ENCODE data around the gene KRIT1. TPM values are rescaled to one million over a fixed set of nuclear protein-coding genes. Genes with fewer than 3 reads are reported as not detected.
A peak's percentile ranks its signal among the peaks of the same experiment; 100 is the strongest.

Gene KRIT1
- total and polyA plus RNA-seq, 9 donors = 21.5 to 38.2 (median 27.4) TPM

DNA sequence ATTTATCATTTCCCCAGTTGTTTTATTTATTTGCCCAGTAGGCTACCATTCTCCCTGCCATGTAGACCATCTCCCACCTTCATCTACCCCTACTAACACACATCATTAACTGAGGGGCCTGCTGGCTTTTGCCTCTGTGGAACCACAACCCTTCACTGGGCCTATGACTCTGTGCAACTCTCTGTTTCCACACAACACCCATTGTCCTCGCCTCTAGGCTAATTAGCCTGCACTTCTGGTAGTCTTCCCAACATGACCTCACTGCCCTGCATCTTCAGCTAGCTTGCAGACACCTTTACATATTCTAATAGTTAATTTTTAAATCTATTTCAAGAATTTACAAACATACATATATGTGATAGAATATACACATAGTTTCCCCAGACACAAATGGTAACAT lies 7.5 kb upstream of the KRIT1 start:
- WGBS (ENCODE audit: insufficient coverage) = 89% methylated on average over 1 of the region's 1 CpG
- Histone ChIP-seq H3K4me1 (ENCODE audit: control insufficient read depth, insufficient read depth, low read length) (no peaks in the 10 kb centered on the region), H3K4me3 (ENCODE audit: low read length) (no peak overlapping the region), H3K9me3 (replicated peaks; ENCODE audit: control insufficient read depth, low read depth, low read length) (no peaks in the 10 kb centered on the region), H3K27ac (ENCODE audit: low read length) (no peak overlapping the region), H3K27me3 (ENCODE audit: control insufficient read depth, insufficient read depth, low read length) (no peaks in the 10 kb centered on the region), H3K36me3 (ENCODE audit: control insufficient read depth, insufficient read depth, low read length) (no peaks in the 10 kb centered on the region)
- no peak for DNase-seq

DNA sequence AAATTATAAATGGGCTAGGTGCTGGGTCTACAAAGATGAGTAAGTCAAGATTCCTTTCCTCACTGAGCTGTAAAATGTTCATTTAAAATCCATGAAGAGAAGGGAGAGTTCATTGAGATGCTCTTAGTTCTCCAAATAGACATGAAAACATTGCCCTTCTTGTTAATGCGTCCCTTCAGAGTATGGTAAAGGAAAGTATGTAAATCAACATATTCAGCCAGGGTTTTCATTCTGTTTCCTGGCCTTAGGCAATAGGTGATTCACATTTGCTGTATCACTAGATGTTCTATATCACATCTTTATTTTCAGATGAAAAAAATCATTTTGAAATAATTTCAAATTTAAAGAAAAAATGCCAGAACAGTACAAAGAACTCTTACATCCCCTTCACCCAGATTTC lies 5.5 kb upstream of the KRIT1 start:
- no peak overlapping the region for H3K4me3 ChIP-seq (ENCODE audit: low read length)
- no CpG with 5 or more reads among the region's 1 CpG for WGBS (ENCODE audit: insufficient coverage)
- DNase-seq = no peak
- H3K9me3 ChIP-seq (replicated peaks; ENCODE audit: control insufficient read depth, low read depth, low read length) = no peaks in the 10 kb centered on the region
- H3K36me3 ChIP-seq (ENCODE audit: control insufficient read depth, insufficient read depth, low read length) = no peaks in the 10 kb centered on the region
- H3K27me3 ChIP-seq (ENCODE audit: control insufficient read depth, insufficient read depth, low read length) = no peaks in the 10 kb centered on the region
- H3K27ac ChIP-seq (ENCODE audit: low read length) = no peak overlapping the region
- peaks cover 2% of the 10 kb centered on the region for H3K4me1 ChIP-seq (ENCODE audit: control insufficient read depth, insufficient read depth, low read length)

DNA sequence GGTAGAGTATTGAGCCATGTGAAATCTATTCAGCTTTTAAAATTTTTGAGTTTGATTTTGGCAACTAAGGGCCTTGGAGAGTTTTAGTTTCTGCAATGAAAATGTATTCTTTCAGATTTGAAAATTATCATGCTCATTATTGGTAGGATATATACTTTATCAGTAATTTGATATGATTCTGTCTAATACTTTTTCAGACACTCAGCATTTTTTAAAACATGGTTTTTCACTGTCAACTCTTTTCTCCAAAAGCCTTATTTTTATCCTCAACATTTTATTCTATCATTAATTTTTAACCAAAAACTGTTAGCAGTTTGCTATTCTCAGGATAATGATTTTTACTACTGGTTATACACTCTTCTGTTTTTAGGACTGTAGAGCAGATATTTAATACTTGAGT lies 4.9 kb upstream of the KRIT1 start:
- Histone ChIP-seq H3K27ac (ENCODE audit: low read length) (no peak overlapping the region), H3K27me3 (ENCODE audit: control insufficient read depth, insufficient read depth, low read length) (no peaks in the 10 kb centered on the region), H3K4me1 (ENCODE audit: control insufficient read depth, insufficient read depth, low read length) (peaks cover 2% of the 10 kb centered on the region), H3K4me3 (ENCODE audit: low read length) (no peak overlapping the region), H3K9me3 (replicated peaks; ENCODE audit: control insufficient read depth, low read depth, low read length) (no peaks in the 10 kb centered on the region), H3K36me3 (ENCODE audit: control insufficient read depth, insufficient read depth, low read length) (no peaks in the 10 kb centered on the region)
- DNase-seq = no peak

DNA sequence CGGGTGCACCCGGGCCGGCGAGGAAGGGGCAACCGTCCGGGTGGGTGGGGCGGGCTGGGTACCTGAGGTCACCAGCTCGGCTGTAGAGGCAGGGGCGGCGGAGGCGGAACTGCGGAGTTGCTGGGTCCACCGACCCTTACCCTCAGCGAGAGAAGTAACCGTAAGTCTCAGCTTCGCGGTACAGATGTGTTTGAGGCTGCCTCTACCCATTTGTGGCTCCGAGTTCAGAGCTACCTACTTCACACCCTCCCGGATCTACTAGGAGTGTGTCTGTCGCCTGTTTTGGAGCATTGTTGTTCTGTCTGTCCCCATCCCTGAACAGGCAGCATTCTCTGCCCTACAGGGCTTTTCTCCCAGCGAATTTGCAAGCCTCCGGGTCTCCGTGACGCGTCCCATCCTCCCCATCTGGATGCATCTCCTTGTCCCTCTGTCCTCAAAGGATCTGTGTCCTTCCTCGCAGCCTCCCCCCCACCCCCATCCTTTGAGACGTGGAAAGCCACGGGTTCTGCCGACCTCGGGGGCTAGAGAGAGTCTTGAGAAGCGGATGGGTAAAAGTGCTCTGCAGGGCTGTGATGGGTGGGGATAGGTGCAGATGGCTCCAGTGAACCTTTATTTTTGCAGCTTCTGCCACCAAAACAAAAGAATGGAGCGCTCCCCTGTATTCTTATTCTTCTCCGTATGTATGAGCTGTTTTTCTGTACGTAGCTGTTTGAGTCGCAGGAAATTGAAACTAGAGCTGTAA lies 817 bp upstream of the KRIT1 start:
- H3K27ac ChIP-seq (ENCODE audit: low read length) = peak overlapping the region; percentile 90
- DNase-seq = peak; percentile 49
- peaks cover 5% of the 10 kb centered on the region for H3K4me1 ChIP-seq (ENCODE audit: control insufficient read depth, insufficient read depth, low read length)
- H3K36me3 ChIP-seq (ENCODE audit: control insufficient read depth, insufficient read depth, low read length) = no peaks in the 10 kb centered on the region
- no peaks in the 10 kb centered on the region for H3K27me3 ChIP-seq (ENCODE audit: control insufficient read depth, insufficient read depth, low read length)
- H3K9me3 ChIP-seq (replicated peaks; ENCODE audit: control insufficient read depth, low read depth, low read length) = no peaks in the 10 kb centered on the region
- peak overlapping the region; percentile 71 for H3K4me3 ChIP-seq (ENCODE audit: low read length)
- under 1% methylated on average over 17 of the region's 35 CpGs for WGBS (ENCODE audit: insufficient coverage)

DNA sequence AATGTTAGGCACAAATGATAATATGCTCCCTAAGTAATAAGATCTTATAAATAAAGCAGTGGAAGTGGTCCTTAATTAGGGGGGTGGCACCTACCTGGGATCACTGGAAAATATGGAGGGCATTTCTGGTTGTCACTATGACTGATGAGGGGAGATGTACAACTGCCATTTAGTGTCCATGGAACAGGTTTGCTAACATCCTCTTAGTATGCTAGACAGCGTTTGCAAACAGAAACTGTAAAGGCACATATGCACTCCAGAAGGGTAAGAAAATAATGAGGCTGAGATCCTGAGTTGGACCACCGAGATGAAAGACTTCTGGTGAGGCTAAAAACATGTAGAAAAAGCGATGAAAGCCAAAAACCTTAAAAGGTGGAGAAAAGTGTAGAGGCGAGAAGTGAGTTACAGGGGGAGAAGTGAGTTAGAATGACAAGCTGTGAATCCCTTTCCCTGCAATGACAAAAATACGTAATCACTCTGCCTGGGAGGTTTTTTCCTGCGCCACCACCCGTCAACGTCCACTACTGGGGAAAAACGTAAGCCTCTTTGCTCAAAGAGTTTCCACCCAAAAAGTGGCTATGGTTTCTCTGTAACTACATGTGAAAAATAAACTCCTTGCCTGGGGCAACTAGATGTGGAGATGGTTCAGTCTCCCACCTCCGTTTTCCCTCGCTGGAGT lies 767 bp downstream of the KRIT1 start:
- Histone ChIP-seq H3K27me3 (ENCODE audit: control insufficient read depth, insufficient read depth, low read length) (no peaks in the 10 kb centered on the region), H3K4me1 (ENCODE audit: control insufficient read depth, insufficient read depth, low read length) (peaks cover 5% of the 10 kb centered on the region), H3K9me3 (replicated peaks; ENCODE audit: control insufficient read depth, low read depth, low read length) (no peaks in the 10 kb centered on the region), H3K4me3 (ENCODE audit: low read length) (peak overlapping the region; percentile 71), H3K36me3 (ENCODE audit: control insufficient read depth, insufficient read depth, low read length) (peaks cover 2% of the 10 kb centered on the region), H3K27ac (ENCODE audit: low read length) (peak overlapping the region; percentile 91)
- WGBS (ENCODE audit: insufficient coverage) = 11% methylated on average over 4 of the region's 11 CpGs
- DNase-seq = peak; percentile 1

DNA sequence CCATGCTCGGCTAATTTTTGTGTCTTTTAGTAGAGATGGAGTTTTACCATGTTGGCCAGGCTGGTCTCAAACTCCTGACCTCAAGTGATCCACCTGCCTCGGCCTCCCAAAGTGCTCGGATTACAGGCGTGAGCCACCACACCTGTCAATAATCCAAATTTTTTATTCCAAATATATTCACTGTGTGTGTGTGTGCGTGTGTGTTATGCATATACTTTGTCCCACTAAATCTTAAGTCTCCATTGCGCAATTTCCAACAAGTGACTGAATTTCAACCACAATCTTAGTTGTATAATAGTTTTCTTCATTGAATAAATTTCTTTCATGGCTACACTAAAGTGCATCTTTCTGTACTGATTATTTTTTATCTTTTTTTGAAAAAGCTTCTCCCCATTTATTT lies 2.7 kb downstream of the KRIT1 start:
- Histone ChIP-seq H3K9me3 (replicated peaks; ENCODE audit: control insufficient read depth, low read depth, low read length) (no peaks in the 10 kb centered on the region), H3K36me3 (ENCODE audit: control insufficient read depth, insufficient read depth, low read length) (peaks cover 10% of the 10 kb centered on the region), H3K27ac (ENCODE audit: low read length) (no peak overlapping the region), H3K27me3 (ENCODE audit: control insufficient read depth, insufficient read depth, low read length) (no peaks in the 10 kb centered on the region), H3K4me3 (ENCODE audit: low read length) (no peak overlapping the region), H3K4me1 (ENCODE audit: control insufficient read depth, insufficient read depth, low read length) (peaks cover 4% of the 10 kb centered on the region)
- DNase-seq = no peak
- WGBS (ENCODE audit: insufficient coverage) = no CpG with 5 or more reads among the region's 6 CpGs

DNA sequence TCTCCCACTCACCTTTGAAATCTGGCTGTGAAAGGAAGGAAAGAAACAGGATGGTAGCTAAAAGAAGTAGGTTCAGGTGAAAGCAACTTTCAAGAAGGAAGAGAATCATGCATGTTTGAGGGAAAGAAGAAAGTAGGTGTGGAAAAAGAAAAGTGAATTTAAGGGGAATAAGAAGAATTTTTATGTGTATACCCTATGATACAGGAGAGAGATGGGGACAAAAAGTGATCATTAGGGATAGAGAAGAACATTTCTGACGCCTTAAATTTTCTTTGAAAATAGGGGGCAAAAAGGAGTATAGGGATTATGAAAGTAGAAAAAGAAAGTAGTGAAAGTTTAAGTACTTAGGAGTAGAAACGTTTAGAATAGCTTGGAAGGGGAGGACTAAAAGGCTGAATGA lies 15.2 kb downstream of the KRIT1 start:
- no peak overlapping the region for H3K4me3 ChIP-seq (ENCODE audit: low read length)
- no peaks in the 10 kb centered on the region for H3K27me3 ChIP-seq (ENCODE audit: control insufficient read depth, insufficient read depth, low read length)
- H3K9me3 ChIP-seq (replicated peaks; ENCODE audit: control insufficient read depth, low read depth, low read length) = no peaks in the 10 kb centered on the region
- peaks cover 30% of the 10 kb centered on the region for H3K36me3 ChIP-seq (ENCODE audit: control insufficient read depth, insufficient read depth, low read length)
- H3K4me1 ChIP-seq (ENCODE audit: control insufficient read depth, insufficient read depth, low read length) = no peaks in the 10 kb centered on the region
- no peak overlapping the region for H3K27ac ChIP-seq (ENCODE audit: low read length)
- WGBS (ENCODE audit: insufficient coverage) = 63% methylated on average over 1 of the region's 2 CpGs
- no peak for DNase-seq

DNA sequence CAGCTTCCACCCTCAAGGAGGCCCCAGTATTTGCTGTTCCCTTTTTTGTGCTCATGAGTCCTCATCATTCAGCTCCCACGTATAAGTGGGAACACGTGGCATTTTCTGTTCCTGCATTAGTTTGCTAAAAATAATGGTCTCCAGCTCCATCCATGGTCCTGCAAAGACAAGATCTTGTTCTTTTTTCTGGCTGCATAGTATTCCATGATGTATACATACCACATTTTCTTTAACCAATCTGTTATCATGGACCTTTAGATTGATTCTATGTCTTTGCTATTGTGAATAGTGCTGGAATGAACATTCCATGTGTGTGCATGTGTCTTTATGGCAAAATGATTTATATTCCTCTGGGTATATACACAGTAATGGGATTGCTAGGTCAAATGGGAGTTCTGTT lies 17.0 kb downstream of the KRIT1 start:
- no peaks in the 10 kb centered on the region for H3K9me3 ChIP-seq (replicated peaks; ENCODE audit: control insufficient read depth, low read depth, low read length)
- no peaks in the 10 kb centered on the region for H3K4me1 ChIP-seq (ENCODE audit: control insufficient read depth, insufficient read depth, low read length)
- no peak for DNase-seq
- H3K36me3 ChIP-seq (ENCODE audit: control insufficient read depth, insufficient read depth, low read length) = peaks cover 31% of the 10 kb centered on the region
- no peaks in the 10 kb centered on the region for H3K27me3 ChIP-seq (ENCODE audit: control insufficient read depth, insufficient read depth, low read length)
- H3K4me3 ChIP-seq (ENCODE audit: low read length) = no peak overlapping the region
- WGBS (ENCODE audit: insufficient coverage) = 100% methylated on average over 1 of the region's 2 CpGs
- no peak overlapping the region for H3K27ac ChIP-seq (ENCODE audit: low read length)

DNA sequence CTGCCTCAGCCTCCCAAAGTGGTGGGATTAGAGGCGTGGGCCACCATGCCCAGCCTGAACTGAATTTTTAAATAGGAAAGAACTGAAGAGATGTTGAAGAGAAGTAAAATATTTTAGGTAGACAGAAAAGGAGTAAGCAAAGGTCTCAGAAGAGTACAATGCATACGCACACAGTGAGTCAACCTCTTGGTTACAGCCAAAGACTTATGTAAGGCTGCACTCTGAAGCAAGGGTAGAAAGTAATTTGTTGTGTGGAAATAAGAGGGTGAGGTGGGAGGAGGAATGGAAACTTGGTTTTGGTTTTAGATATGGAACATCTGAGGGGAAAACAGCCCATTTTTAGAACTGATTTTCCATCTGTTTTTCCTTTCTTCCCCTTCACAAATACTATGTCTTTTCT lies 17.6 kb downstream of the KRIT1 start:
- no peaks in the 10 kb centered on the region for H3K4me1 ChIP-seq (ENCODE audit: control insufficient read depth, insufficient read depth, low read length)
- H3K36me3 ChIP-seq (ENCODE audit: control insufficient read depth, insufficient read depth, low read length) = peaks cover 25% of the 10 kb centered on the region
- no peak for DNase-seq
- 100% methylated on average over 2 of the region's 2 CpGs for WGBS (ENCODE audit: insufficient coverage)
- H3K27me3 ChIP-seq (ENCODE audit: control insufficient read depth, insufficient read depth, low read length) = no peaks in the 10 kb centered on the region
- no peak overlapping the region for H3K4me3 ChIP-seq (ENCODE audit: low read length)
- no peak overlapping the region for H3K27ac ChIP-seq (ENCODE audit: low read length)
- H3K9me3 ChIP-seq (replicated peaks; ENCODE audit: control insufficient read depth, low read depth, low read length) = no peaks in the 10 kb centered on the region

DNA sequence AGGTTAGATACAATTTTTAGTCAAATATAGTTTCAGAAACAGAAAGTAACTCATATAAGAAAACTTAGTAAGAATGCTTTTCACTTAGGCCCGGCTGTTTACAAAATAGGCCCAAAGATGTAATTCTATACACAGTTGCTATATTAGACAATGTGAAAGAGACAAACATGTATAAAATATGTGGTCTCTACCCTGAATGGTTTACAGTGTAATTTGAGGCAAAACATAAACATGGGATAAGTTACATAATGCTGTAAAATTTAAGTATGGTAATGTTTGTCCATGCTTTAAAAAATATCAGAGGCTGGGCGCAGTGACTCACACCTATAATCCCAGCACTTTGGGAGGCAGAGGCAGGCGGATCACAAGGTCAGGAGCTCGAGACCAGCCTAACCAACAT lies 18.7 kb downstream of the KRIT1 start:
- 100% methylated on average over 1 of the region's 4 CpGs for WGBS (ENCODE audit: insufficient coverage)
- no peaks in the 10 kb centered on the region for H3K4me1 ChIP-seq (ENCODE audit: control insufficient read depth, insufficient read depth, low read length)

More for the DNA sequence above, 18.7 kb downstream of the KRIT1 start:
- DNase-seq = no peak
- H3K9me3 ChIP-seq (replicated peaks; ENCODE audit: control insufficient read depth, low read depth, low read length) = no peaks in the 10 kb centered on the region
- H3K27ac ChIP-seq (ENCODE audit: low read length) = no peak overlapping the region
- no peak overlapping the region for H3K4me3 ChIP-seq (ENCODE audit: low read length)
- peaks cover 25% of the 10 kb centered on the region for H3K36me3 ChIP-seq (ENCODE audit: control insufficient read depth, insufficient read depth, low read length)
- no peaks in the 10 kb centered on the region for H3K27me3 ChIP-seq (ENCODE audit: control insufficient read depth, insufficient read depth, low read length)
